ENCODE results near the gene VAV2.
"Not testable (repeated sequence)": the region's sequence is repeated elsewhere in the genome, so short reads cannot be mapped to it uniquely, and the experiment has no call there.

VAV2 gene

GRCh38 chr9:133767008-133767407, 225.1 kb downstream of the VAV2 start:
- in situ Hi-C loops (cut with MboI; ENCODE audit: low sequenced_read_pairs), result no loop called here

- in situ Hi-C loops (cut with MboI; ENCODE audit: low sequenced_read_pairs), result not testable (repeated sequence)
These were observed 225.9 kb downstream of the VAV2 start for GRCh38 chr9:133766234-133766633.

- in situ Hi-C loops (cut with MboI; ENCODE audit: low sequenced_read_pairs), result no loop called here
These were observed 228.6 kb downstream of the VAV2 start for GRCh38 chr9:133763272-133764183.

- in situ Hi-C loops (cut with MboI; ENCODE audit: low sequenced_read_pairs), result no loop called here
These were observed 229.4 kb downstream of the VAV2 start for GRCh38 chr9:133762488-133763271.

GRCh38 chr9:133761641-133762248, 230.4 kb downstream of the VAV2 start:
- in situ Hi-C loops (cut with MboI; ENCODE audit: low sequenced_read_pairs), result no loop called here

- in situ Hi-C loops (cut with MboI; ENCODE audit: low sequenced_read_pairs), result no loop called here
These were observed 231.3 kb downstream of the VAV2 start for GRCh38 chr9:133760713-133761290.

GRCh38 chr9:133759946-133760345, 232.2 kb downstream of the VAV2 start:
- in situ Hi-C loops (cut with MboI; ENCODE audit: low sequenced_read_pairs), result no loop called here

- in situ Hi-C loops (cut with MboI; ENCODE audit: low sequenced_read_pairs), result no loop called here
These were observed 232.8 kb downstream of the VAV2 start for GRCh38 chr9:133759146-133759900.

- in situ Hi-C loops (cut with MboI; ENCODE audit: low sequenced_read_pairs), result no loop called here
These were observed 233.9 kb downstream of the VAV2 start for GRCh38 chr9:133758228-133758627.

- in situ Hi-C loops (cut with MboI; ENCODE audit: low sequenced_read_pairs), result no loop called here
These were observed 237.4 kb downstream of the VAV2 start for GRCh38 chr9:133754688-133755227.

GRCh38 chr9:133754187-133754586, 237.9 kb downstream of the VAV2 start:
- in situ Hi-C loops (cut with MboI; ENCODE audit: low sequenced_read_pairs), result no loop called here

- in situ Hi-C loops (cut with MboI; ENCODE audit: low sequenced_read_pairs), result no loop called here
These were observed 239.2 kb downstream of the VAV2 start for GRCh38 chr9:133752739-133753446.

- in situ Hi-C loops (cut with MboI; ENCODE audit: low sequenced_read_pairs), result no loop called here
These were observed 241.0 kb downstream of the VAV2 start for GRCh38 chr9:133750982-133751649.

GRCh38 chr9:133747309-133747708, 244.8 kb downstream of the VAV2 start:
- in situ Hi-C loops (cut with MboI; ENCODE audit: low sequenced_read_pairs), result no loop called here

- in situ Hi-C loops (cut with MboI; ENCODE audit: low sequenced_read_pairs), result not testable (repeated sequence)
These were observed 247.6 kb downstream of the VAV2 start for GRCh38 chr9:133744528-133744927.

GRCh38 chr9:133742849-133743444, 249.2 kb downstream of the VAV2 start:
- in situ Hi-C loops (cut with MboI; ENCODE audit: low sequenced_read_pairs), result no loop called here

GRCh38 chr9:133742251-133742650, 249.9 kb downstream of the VAV2 start:
- in situ Hi-C loops (cut with MboI; ENCODE audit: low sequenced_read_pairs), result no loop called here

GRCh38 chr9:133741716-133742115, 250.4 kb downstream of the VAV2 start:
- in situ Hi-C loops (cut with MboI; ENCODE audit: low sequenced_read_pairs), result no loop called here

- in situ Hi-C loops (cut with MboI; ENCODE audit: low sequenced_read_pairs), result no loop called here
These were observed 251.2 kb downstream of the VAV2 start for GRCh38 chr9:133740911-133741310.

Measured in HL-60/S4 treated with retinoic acid at 250 ng/mL for 4 days and 3 days (cell line).